ENCODE measurements around the gene CIITA. TPM values are rescaled to one million over a fixed set of nuclear protein-coding genes. Genes with fewer than 3 reads are reported as not detected.

Gene CIITA
- total RNA-seq, 1 donor from 2014 or later, result under 0.01 TPM

- FAIRE-seq (no peak), DNase-seq (ENCODE audit: low spot score in 2 of 2) (no peak)
Measured at GRCh38 chr16:10849736-10850477, 27.1 kb upstream of the CIITA start.

DNA sequence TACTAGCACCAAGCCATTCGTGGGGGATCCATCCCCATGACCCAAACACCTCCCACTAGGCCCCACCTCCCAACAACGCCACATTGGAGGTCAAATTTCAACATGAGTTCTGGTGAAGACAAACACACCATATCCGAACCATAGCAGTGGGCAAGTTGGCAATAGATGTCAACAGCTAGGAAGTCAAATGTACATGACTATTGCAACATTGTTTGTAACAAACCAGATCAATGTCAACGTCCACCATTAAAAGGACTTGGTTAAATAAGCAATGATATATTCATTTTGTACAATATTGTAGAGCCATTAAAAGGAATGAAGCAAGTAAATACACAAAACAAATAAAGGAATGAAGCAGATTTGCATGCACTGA is 26.5 kb upstream of the CIITA start:
- FAIRE-seq, result no peak
- DNase-seq (ENCODE audit: low spot score in 2 of 2), result no peak

GRCh38 chr16:10851512-10851911 is 25.5 kb upstream of the CIITA start:
- FAIRE-seq (no peak), DNase-seq (ENCODE audit: low spot score in 2 of 2) (no peak)

DNA sequence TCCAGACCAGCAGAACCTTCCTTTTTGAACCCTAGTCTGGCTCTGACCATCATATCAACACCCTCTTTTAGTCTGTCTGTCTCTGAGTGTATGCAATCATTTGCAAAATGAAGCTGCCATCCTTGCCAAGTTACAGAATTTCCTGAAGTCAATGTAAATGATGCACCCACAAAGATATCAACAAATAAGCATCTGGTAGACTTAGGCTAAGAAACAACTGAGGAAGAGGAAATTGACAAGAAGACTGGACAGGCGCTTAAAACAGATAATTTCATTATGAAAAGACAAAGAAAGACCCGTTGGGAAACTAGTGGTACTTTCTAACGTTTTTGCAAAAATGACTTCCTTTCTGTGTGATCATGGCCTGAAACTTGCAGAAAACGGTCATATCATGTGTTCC is 24.7 kb upstream of the CIITA start:
- DNase-seq (ENCODE audit: low spot score in 2 of 2) (no peak), FAIRE-seq (no peak)

- no peak for DNase-seq (ENCODE audit: low spot score in 2 of 2)
- FAIRE-seq, result no peak
Measured at GRCh38 chr16:10852948-10853347, 24.1 kb upstream of the CIITA start.

DNA sequence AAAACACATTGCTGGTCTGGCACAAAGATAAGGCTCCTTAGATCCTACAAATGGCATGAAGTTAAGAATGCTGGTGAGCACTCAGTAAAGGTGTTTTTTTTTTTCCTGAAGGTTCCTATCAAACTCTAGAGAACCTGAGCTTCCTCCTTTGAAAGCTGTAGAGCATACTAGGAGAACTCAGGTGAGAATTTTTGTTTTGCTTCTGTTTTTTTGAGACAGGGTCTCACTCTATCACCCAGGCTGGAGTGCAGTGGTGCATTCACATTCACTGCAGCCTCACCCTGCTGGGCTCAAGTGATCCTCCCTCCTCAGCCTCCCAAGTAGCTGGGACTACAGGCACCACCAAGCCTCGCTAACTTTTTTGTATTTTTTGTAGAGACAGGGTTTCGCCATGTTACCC is 21.0 kb upstream of the CIITA start:
- DNase-seq (ENCODE audit: low spot score in 2 of 2) (no peak), FAIRE-seq (no peak)

DNA sequence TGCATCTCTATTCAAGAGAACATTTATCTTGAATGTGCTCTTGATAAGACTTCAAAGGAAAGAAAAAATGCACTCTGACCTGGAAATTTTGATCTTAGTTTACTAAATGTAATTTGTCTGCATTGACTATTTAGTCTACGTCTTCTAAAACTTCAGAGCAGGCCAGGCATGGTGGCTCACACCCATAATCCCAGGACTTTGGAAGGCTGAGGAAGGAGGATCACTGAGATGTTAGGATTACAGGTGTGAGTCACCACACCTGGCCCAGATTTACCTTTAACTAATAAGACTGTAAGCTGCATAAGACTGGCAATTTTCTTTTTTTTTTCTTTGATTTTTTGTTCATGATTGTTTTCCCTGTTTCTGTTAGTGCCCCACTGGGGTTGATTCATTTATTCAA is 18.8 kb upstream of the CIITA start:
- FAIRE-seq (no peak), DNase-seq (ENCODE audit: low spot score in 2 of 2) (no peak)

GRCh38 chr16:10859020-10859419 is 18.0 kb upstream of the CIITA start:
- DNase-seq (ENCODE audit: low spot score in 2 of 2) (no peak), FAIRE-seq (no peak)

GRCh38 chr16:10859658-10860057 is 17.3 kb upstream of the CIITA start:
- no peak for FAIRE-seq

GRCh38 chr16:10862438-10862837 is 14.6 kb upstream of the CIITA start:
- FAIRE-seq, result no peak

More at GRCh38 chr16:10859658-10860057, 17.3 kb upstream of the CIITA start:
- no peak for DNase-seq (ENCODE audit: low spot score in 2 of 2)

GRCh38 chr16:10865991-10866966 is 10.7 kb upstream of the CIITA start:
- DNase-seq (ENCODE audit: low spot score in 2 of 2), result no peak
- FAIRE-seq, result no peak

More at GRCh38 chr16:10862438-10862837, 14.6 kb upstream of the CIITA start:
- no peak for DNase-seq (ENCODE audit: low spot score in 2 of 2)

DNA sequence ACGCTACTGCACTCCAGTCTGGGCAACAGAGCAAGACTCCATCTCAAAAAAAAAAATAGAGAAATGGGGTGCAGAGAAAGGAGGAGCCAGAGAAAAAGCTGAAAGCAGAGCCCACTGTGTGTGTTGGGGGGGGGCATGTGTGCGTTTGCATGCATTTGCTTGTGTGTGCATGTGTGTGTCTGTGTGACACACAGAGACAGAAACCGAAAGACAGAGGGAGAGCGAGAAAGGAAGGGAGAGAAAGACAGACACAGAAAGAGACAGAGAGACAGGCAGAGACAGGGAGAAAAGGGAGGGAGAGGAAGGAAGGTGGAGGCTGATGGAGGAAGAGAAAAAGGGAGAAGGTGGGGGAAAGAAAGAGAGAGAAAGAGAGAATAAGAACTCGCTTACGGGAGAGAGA is 9.8 kb upstream of the CIITA start:
- FAIRE-seq, result no peak
- DNase-seq (ENCODE audit: low spot score in 2 of 2), result no peak

DNA sequence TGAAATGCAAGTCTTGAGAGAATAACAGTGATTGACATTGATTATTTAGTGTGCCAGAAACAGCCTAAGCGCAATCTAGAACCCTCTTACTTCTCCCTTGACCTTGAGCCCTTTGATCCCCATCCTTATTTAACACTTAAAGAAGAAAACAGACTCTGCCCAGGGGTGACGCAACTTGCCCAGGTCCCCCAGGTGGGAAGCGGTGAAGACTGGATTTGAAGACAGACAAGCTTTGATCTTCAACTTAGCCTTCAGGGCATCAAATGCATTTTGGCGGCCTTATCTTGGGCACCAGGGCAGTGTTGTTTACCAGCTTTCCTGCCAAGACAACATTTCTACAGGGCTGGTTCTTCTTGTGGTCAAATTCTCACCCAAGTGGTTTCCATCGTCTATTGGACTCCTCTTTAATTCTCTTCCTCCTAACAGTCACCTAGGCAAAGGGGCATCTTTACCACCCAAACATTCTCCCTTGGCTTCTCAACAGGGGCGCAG is 8.9 kb upstream of the CIITA start:
- DNase-seq (ENCODE audit: low spot score in 2 of 2), result no peak

GRCh38 chr16:10868596-10869469 is 8.2 kb upstream of the CIITA start:
- no peak for FAIRE-seq
- DNase-seq (ENCODE audit: low spot score in 2 of 2), result no peak

More for the DNA sequence above, 8.9 kb upstream of the CIITA start:
- FAIRE-seq, result no peak

DNA sequence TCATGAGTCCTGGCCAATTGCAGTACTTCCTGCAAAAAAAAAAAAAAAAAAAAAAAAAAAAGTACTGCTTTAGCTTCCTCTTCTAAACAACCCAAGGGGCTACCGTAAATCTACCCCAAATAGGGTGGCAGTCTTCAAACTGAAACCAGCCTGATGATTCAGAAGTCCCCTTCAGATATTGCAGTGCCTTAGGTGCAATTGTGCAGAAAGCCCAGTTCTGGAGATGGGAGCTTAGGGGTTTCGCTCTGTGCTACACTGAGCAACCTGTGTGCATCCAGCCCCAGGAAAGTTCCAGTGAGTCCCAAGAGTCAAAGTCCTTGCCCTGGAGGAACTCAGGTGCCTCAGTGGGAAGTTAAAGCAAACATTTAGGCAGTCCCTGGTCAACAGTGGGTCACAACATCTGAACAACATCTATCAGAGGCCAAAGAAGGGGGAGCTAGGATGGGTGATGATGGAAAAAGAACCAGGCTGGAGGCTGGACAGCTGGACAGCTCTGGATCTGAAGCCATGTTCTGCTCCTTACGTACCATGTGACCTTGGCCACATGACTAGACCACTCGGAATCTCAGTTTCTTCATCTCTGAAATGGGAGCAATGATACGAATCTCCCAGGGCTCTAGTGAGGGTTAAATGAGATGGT is 6.7 kb upstream of the CIITA start:
- DNase-seq (ENCODE audit: low spot score in 2 of 2), result no peak
- FAIRE-seq, result no peak

DNA sequence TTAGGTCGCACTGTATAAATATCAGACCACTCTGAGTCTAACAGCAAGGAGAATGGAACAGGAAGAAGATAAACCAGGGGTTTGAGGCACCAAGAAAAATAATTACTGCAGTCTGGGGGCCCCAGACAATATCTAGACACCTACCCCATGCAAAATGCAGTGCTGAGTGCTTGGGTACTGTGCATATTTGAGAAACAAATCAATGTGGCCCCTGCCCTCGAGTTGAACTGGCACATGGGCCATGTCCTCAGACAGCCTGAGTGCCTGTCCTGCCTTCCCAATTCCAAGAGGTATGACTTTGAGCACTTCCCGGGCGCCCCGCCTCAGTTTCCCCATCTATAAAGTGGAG is 6.2 kb upstream of the CIITA start:
- FAIRE-seq (no peak), DNase-seq (ENCODE audit: low spot score in 2 of 2) (no peak)

DNA sequence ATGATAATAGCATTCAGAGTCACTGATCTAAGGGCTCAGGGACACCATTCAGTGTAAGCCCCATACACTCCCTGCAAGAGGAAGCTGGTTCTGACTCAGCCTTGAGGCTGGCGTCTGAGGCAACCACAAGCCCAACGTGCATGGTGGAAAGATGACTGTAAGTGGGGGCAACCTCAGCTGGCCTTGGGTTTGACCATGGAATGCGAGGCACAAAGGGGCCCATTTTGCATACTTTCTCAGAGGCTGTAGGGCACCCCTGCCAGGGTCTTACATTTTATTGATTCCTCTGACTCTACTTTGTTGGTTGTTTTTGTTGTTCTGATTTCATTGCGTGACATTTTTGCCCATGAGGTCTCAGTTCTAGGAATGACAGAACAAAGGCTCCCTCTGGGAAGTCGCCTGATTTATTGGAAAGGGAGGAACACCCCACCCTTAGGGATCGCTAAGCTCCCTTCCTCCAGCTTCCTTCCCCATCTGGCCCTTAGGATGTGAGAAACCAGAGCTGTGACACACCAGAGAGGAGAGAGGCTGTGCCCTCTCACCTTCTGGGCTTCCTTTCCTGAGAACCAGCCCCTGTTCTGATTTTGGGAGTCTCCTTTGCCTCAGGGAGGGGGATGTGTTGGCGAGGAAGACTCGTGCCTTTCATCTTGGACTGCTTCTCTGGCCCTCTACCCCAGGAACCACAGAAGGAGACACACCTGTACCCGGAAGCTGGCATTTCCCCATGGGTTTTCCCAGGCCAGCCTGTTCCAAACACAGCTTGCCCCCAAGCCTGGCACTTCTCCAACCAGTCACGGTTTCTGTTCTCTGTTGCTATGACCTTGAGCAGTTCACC is 5.6 kb upstream of the CIITA start:
- FAIRE-seq (no peak), DNase-seq (ENCODE audit: low spot score in 2 of 2) (no peak)

GRCh38 chr16:10876315-10876714 is 687 bp upstream of the CIITA start:
- no peak for FAIRE-seq

DNA sequence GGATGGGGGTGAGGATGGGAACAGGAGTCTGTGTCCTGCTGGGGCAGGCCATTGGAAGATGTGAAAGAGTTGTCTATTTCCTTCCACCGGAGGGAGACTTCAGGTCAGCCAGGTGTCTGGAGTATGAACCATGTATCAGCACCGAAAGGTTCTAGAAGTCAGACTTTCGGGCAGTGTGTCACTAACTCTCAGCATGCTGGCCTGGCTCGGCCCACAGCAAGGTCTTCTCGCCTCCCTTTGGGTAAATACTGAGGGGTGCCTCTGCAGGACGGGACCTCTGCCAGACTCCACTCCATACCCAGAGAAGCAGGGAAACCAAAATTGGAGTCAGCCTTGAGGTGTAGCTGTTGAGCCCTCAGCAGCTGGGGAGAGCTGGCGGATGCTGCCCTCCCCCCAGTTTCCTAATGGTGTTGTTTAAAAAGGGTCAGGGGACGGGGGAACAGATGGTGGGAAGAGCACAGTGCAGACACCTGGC is 507 bp downstream of the CIITA start:
- no peak for FAIRE-seq
- DNase-seq (ENCODE audit: low spot score in 2 of 2), result no peak

More at GRCh38 chr16:10876315-10876714, 687 bp upstream of the CIITA start:
- DNase-seq (ENCODE audit: low spot score in 2 of 2), result no peak
